Measurements from ENCODE around the gene HCN2.

HCN2 gene

GRCh38 chr19:629961-630714 lies 40.5 kb downstream of the HCN2 start:
- no peak for TF ChIP-seq CTCF (IDR thresholded peaks at IDR 0.05; ENCODE audit: extremely low read depth, missing control alignments)

GRCh38 chr19:632579-633067 lies 42.9 kb downstream of the HCN2 start:
- DNase-seq (ENCODE audit: low spot score), result peak; percentile 84
- TF ChIP-seq CTCF (IDR thresholded peaks at IDR 0.05; ENCODE audit: extremely low read depth, missing control alignments), result no peak

More at GRCh38 chr19:629961-630714, 40.5 kb downstream of the HCN2 start:
- no peak for DNase-seq (ENCODE audit: low spot score)

- DNase-seq (ENCODE audit: low spot score), result peak; percentile 100
These were observed 43.5 kb downstream of the HCN2 start, which contains the start of gene POLRMT for GRCh38 chr19:633068-633785. POLRMT (minus strand) TSS chr19:633537; CDS start chr19:633512, 25 bp downstream.

GRCh38 chr19:633786-634639 lies 44.3 kb downstream of the HCN2 start:
- DNase-seq (ENCODE audit: low spot score), result no peak
- no peak for TF ChIP-seq CTCF (IDR thresholded peaks at IDR 0.05; ENCODE audit: extremely low read depth, missing control alignments)

More at GRCh38 chr19:633068-633785, 43.5 kb downstream of the HCN2 start, which contains the start of gene POLRMT:
- no peak for TF ChIP-seq CTCF (IDR thresholded peaks at IDR 0.05; ENCODE audit: extremely low read depth, missing control alignments)

GRCh38 chr19:634975-635652 lies 45.4 kb downstream of the HCN2 start:
- TF ChIP-seq CTCF (IDR thresholded peaks at IDR 0.05; ENCODE audit: extremely low read depth, missing control alignments), result no peak
- no peak for DNase-seq (ENCODE audit: low spot score)

GRCh38 chr19:638906-639252 lies 49.2 kb downstream of the HCN2 start:
- TF ChIP-seq CTCF (IDR thresholded peaks at IDR 0.05; ENCODE audit: extremely low read depth, missing control alignments), result no peak
- DNase-seq (ENCODE audit: low spot score), result no peak

All from GM20000 (cell line).